Smooth muscle cell (in vitro differentiated cells): ENCODE results near the gene KLHL26. TPM values are rescaled to one million over a fixed set of nuclear protein-coding genes. Genes with fewer than 3 reads are reported as not detected.

Source experiments
- DNase-seq: peaks from one replicate; lab custom pipeline; 2025; ENCODE audit not compliant: unreplicated experiment; lab: John Stamatoyannopoulos, UW
- H2AFZ ChIP-seq: fragments of 200-600 bp; sonication (generic); 2 replicates; pipeline ENCODE4 v1.6.0; 2016; ENCODE audit warnings: antibody characterized with exemption, low read depth, mild to moderate bottlenecking
- H3F3A ChIP-seq: fragments of 200-600 bp; sonication (generic); 2 replicates; pipeline ENCODE4 v1.6.0; 2017; ENCODE audit warnings: antibody characterized with exemption, low read depth
- H3K27ac ChIP-seq: fragments of 200-600 bp; sonication (generic); 2 replicates; pipeline ENCODE4 v1.5.1; 2016; ENCODE audit warnings: low read depth, mild to moderate bottlenecking
- H3K27me3 ChIP-seq: fragments of 200-600 bp; sonication (generic); 2 replicates; pipeline ENCODE4 v1.6.1; 2016; ENCODE audit warnings: low read depth, mild to moderate bottlenecking
- H3K36me3 ChIP-seq: fragments of 200-600 bp; sonication (generic); 2 replicates; pipeline ENCODE4 v1.5.1; 2016; ENCODE audit warnings: low read depth
- H3K4me1 ChIP-seq: fragments of 200-600 bp; sonication (generic); 2 replicates; pipeline ENCODE4 v1.5.1; 2016; ENCODE audit warnings: low read depth
- H3K4me2 ChIP-seq: fragments of 200-600 bp; sonication (generic); 2 replicates; pipeline ENCODE4 v1.6.0; 2016; ENCODE audit warnings: mild to moderate bottlenecking
- H3K4me3 ChIP-seq: fragments of 200-600 bp; sonication (generic); 2 replicates; pipeline ENCODE4 v1.5.1; 2016; ENCODE audit warnings: mild to moderate bottlenecking
- H3K79me2 ChIP-seq: fragments of 200-600 bp; sonication (generic); 2 replicates; pipeline ENCODE4 v1.6.0; 2016; ENCODE audit warnings: low read depth, mild to moderate bottlenecking
- H3K9ac ChIP-seq: fragments of 200-600 bp; sonication (generic); 2 replicates; pipeline ENCODE4 v1.6.0; 2016; ENCODE audit warnings: low read depth
- H3K9me3 ChIP-seq: fragments of 200-600 bp; sonication (generic); replicated peaks from 2 replicates; pipeline ENCODE4 v1.5.1; 2016; ENCODE audit warnings: low read depth
- H4K20me1 ChIP-seq: fragments of 200-600 bp; sonication (generic); 2 replicates; pipeline ENCODE4 v1.6.0; 2016; ENCODE audit warnings: low read depth
- CTCF ChIP-seq: fragments of 200-600 bp; sonication (generic); IDR thresholded peaks from 2 replicates; pipeline ENCODE4 v1.5.1; 2017; ENCODE audit warnings: borderline replicate concordance, mild to moderate bottlenecking, antibody characterized with exemption; ENCODE audit not compliant: insufficient read depth, poor library complexity, severe bottlenecking
- WGBS: methylation state at CpG from one replicate; pipeline ENCODE4 v1.1.7; 2016; ENCODE audit warnings: low lambda C conversion rate; 5-methylcytosine and 5-hydroxymethylcytosine counted together
- polyA plus RNA-seq: library from polyadenylated mRNA; unstranded; fragments of >200 nt; fragmentation: Nextera tagmentation; extraction: Ambion mirVana; gene quantifications from 2 replicates; pipeline ENCODE4 v1.2.1, GENCODE V29; 2016
- total RNA-seq: library from RNA; depleted of rRNA; stranded (reverse); fragments of >200 nt; gene quantifications from 2 replicates; pipeline ENCODE4 v1.2.3, GENCODE V29; 2014

The KLHL26 gene
- total and polyA plus RNA-seq, 2 experiments from 2014 or later, result 3.9 to 7.6 TPM

- Histone ChIP-seq H2AFZ (no peak overlapping the region), H3K9me3 (no peaks in the 10 kb centered on the region), H3F3A (peaks cover 3% of the 10 kb centered on the region), H3K4me1 (no peaks in the 10 kb centered on the region), H3K79me2 (no peaks in the 10 kb centered on the region), H3K36me3 (no peaks in the 10 kb centered on the region), H3K4me2 (no peak overlapping the region), H3K27me3 (no peaks in the 10 kb centered on the region), H4K20me1 (peaks cover 7% of the 10 kb centered on the region), H3K27ac (no peak overlapping the region), H3K9ac (no peak overlapping the region), H3K4me3 (no peak overlapping the region)
- DNase-seq, result no peak
- TF ChIP-seq CTCF, result no peak
- 96% methylated on average over 34 of the region's 35 CpGs for WGBS
Measured at GRCh38 chr19:18671303-18672043, 34.6 kb downstream of the KLHL26 start.

GRCh38 chr19:18672044-18672451 lies 35.2 kb downstream of the KLHL26 start:
- H3F3A ChIP-seq, result peaks cover 8% of the 10 kb centered on the region
- whole genome bisulfite sequencing, result 93% methylated on average over 24 of the region's 24 CpGs
- H3K4me1 ChIP-seq, result no peaks in the 10 kb centered on the region
- TF ChIP-seq CTCF, result no peak
- no peak overlapping the region for H3K4me3 ChIP-seq
- H3K4me2 ChIP-seq, result no peak overlapping the region
- DNase-seq, result no peak
- peaks cover 7% of the 10 kb centered on the region for H4K20me1 ChIP-seq
- H3K79me2 ChIP-seq, result no peaks in the 10 kb centered on the region
- no peak overlapping the region for H3K27ac ChIP-seq
- H3K9me3 ChIP-seq, result no peaks in the 10 kb centered on the region
- no peaks in the 10 kb centered on the region for H3K36me3 ChIP-seq
- H2AFZ ChIP-seq, result no peak overlapping the region
- H3K27me3 ChIP-seq, result no peaks in the 10 kb centered on the region
- no peak overlapping the region for H3K9ac ChIP-seq

GRCh38 chr19:18672606-18673337 lies 35.9 kb downstream of the KLHL26 start:
- Histone ChIP-seq H3K9me3 (no peaks in the 10 kb centered on the region), H3K4me2 (no peak overlapping the region)
- TF ChIP-seq CTCF, result no peak

More at GRCh38 chr19:18672606-18673337, 35.9 kb downstream of the KLHL26 start:
- no peak overlapping the region for H3K9ac ChIP-seq
- no peak overlapping the region for H2AFZ ChIP-seq
- peaks cover 12% of the 10 kb centered on the region for H3F3A ChIP-seq
- H3K4me1 ChIP-seq, result peaks cover 4% of the 10 kb centered on the region
- no peaks in the 10 kb centered on the region for H3K79me2 ChIP-seq
- 88% methylated on average over 13 of the region's 13 CpGs for WGBS
- no peak overlapping the region for H3K4me3 ChIP-seq
- H4K20me1 ChIP-seq, result peaks cover 7% of the 10 kb centered on the region
- no peak overlapping the region for H3K27ac ChIP-seq
- no peak for DNase-seq
- no peaks in the 10 kb centered on the region for H3K27me3 ChIP-seq
- H3K36me3 ChIP-seq, result no peaks in the 10 kb centered on the region
